ENCODE measurements around the gene MEGF9. TPM values are rescaled to one million over a fixed set of nuclear protein-coding genes. Genes with fewer than 3 reads are reported as not detected.

Gene MEGF9
- total and polyA plus RNA-seq, 2 of the 13 experiments (the other 11 are each of a cell fraction or from before 2014, with no cell fraction given) = 3.1 to 3.3 TPM

GRCh38 chr9:120714088-120714845 lies at the start of gene MEGF9 (continued):
- TF ChIP-seq SP1 (IDR thresholded peaks at IDR 0.05) (no peak), SP1 (CRISPR knock-in tag; IDR thresholded peaks at IDR 0.05) (peak; percentile 90), LRRFIP1 (CRISPR knock-in tag; conservative IDR thresholded peaks at IDR 0.05) (no peak), MZF1 (CRISPR knock-in tag; IDR thresholded peaks at IDR 0.05; ENCODE audit: borderline replicate concordance) (no peak), PHF5A (CRISPR knock-in tag; IDR thresholded peaks at IDR 0.05; ENCODE audit: low read depth, unreplicated experiment) (no peak), JUND (CRISPR knock-in tag; IDR thresholded peaks at IDR 0.05) (no peak), RNF2 (conservative IDR thresholded peaks at IDR 0.05; ENCODE audit: low read depth) (peak; percentile 79), TFDP1 (CRISPR knock-in tag; IDR thresholded peaks at IDR 0.05; ENCODE audit: borderline replicate concordance) (peak; percentile 74; the same call in 1 of the 2 replicates), SOX5 (CRISPR knock-in tag; IDR thresholded peaks at IDR 0.05; ENCODE audit: borderline replicate concordance) (no peak), JDP2 (CRISPR knock-in tag; IDR thresholded peaks at IDR 0.05; ENCODE audit: borderline replicate concordance) (no peak; the same call in 1 of the 2 replicates), GFI1 (CRISPR knock-in tag; IDR thresholded peaks at IDR 0.05; ENCODE audit: borderline replicate concordance) (no peak), ZNF3 (CRISPR knock-in tag; IDR thresholded peaks at IDR 0.05) (no peak; the same call in 1 of the 2 replicates), ZFP91 (CRISPR knock-in tag; IDR thresholded peaks at IDR 0.05; ENCODE audit: borderline replicate concordance) (no peak; the same call in 1 of the 2 replicates), GATAD1 (CRISPR knock-in tag; IDR thresholded peaks at IDR 0.05) (0 out of 2 replicates have a peak, but pooled peaks have one; percentile 9), ATRX (CRISPR knock-in tag; IDR thresholded peaks at IDR 0.05; ENCODE audit: borderline replicate concordance) (no peak), ZNF792 (CRISPR knock-in tag; IDR thresholded peaks at IDR 0.05) (peak; percentile 21; the same call in 1 of the 2 replicates), ZNF564 (CRISPR knock-in tag; IDR thresholded peaks at IDR 0.05) (peak; percentile 44; the same call in 1 of the 2 replicates), ZNF616 (CRISPR knock-in tag; IDR thresholded peaks at IDR 0.05; ENCODE audit: low read depth) (no peak), ZIK1 (CRISPR knock-in tag; IDR thresholded peaks at IDR 0.05; ENCODE audit: borderline replicate concordance, low read depth) (peak; percentile 64; the same call in 1 of the 2 replicates), KLF16 (CRISPR knock-in tag; IDR thresholded peaks at IDR 0.05) (peak in 1 of 2 experiments; percentile 54; a peak in 1 of 4 replicates), MXD1 (CRISPR knock-in tag; IDR thresholded peaks at IDR 0.05) (no peak; the same call in 1 of the 2 replicates), SP5 (CRISPR knock-in tag; IDR thresholded peaks at IDR 0.05; ENCODE audit: borderline replicate concordance, low read depth) (0 out of 2 replicates have a peak, but pooled peaks have one; percentile 42), SP140L (CRISPR knock-in tag; IDR thresholded peaks at IDR 0.05; ENCODE audit: borderline replicate concordance) (no peak), ARNTL (CRISPR knock-in tag; IDR thresholded peaks at IDR 0.05) (peak; percentile 53; the same call in 1 of the 2 replicates), ZNF274 (CRISPR knock-in tag; IDR thresholded peaks at IDR 0.05) (peak; percentile 36), IRF2 (CRISPR knock-in tag; IDR thresholded peaks at IDR 0.05) (0 out of 2 replicates have a peak, but pooled peaks have one; percentile 39)
